GM19240 (cell line): Measurements from ENCODE around the gene MIGA1.

Source experiments
- DNase-seq: peaks from one replicate; pipeline ENCODE4 v3.0.0; 2011; ENCODE audit warnings: low spot score; ENCODE audit not compliant: insufficient read length

The MIGA1 gene

GRCh38 chr1:77841574-77841973, 62.1 kb downstream of the MIGA1 start:
- no peak for DNase-seq

- no peak for DNase-seq
Observed at GRCh38 chr1:77845951-77846350, 66.5 kb downstream of the MIGA1 start.

DNA sequence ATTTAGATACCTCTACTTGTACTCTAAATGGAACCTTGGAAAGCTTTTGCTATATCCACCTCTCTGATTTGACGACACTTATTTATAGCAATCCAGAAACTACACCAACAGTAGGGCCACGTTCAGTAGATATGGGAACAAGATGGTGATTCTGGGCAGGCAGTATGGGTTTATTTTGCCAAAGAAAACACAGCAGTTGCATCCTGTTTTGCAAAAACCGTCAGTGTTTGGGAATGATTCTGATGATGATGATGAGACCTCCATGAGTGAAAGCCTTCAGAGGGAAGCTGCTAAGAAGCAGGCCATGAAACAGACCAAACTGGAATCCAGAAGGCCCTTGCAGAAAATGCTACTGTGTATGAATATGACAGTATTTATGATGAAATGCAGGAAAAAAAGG, 67.5 kb downstream of the MIGA1 start:
- DNase-seq, result no peak

- DNase-seq, result no peak
Observed at GRCh38 chr1:77847621-77848080, 68.2 kb downstream of the MIGA1 start.

DNA sequence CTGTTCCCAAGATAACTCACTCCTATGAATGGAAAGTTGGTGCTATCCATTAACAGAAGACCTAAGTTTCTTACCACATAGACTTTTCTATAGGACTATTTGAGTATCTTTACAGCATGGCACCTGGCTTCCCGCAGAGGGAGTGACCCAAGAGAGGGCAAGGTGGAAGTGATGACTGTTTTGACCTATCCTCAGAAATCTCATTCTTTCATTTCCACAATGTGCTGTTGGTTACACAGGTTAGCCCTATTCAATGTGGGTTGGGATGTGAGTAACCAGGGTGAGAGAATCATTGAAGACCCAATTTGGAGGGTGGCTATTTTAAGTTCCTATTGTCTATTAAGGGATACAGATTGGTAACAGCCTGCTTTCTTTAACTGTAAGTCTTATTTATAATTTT, 70.6 kb downstream of the MIGA1 start:
- DNase-seq, result no peak

DNA sequence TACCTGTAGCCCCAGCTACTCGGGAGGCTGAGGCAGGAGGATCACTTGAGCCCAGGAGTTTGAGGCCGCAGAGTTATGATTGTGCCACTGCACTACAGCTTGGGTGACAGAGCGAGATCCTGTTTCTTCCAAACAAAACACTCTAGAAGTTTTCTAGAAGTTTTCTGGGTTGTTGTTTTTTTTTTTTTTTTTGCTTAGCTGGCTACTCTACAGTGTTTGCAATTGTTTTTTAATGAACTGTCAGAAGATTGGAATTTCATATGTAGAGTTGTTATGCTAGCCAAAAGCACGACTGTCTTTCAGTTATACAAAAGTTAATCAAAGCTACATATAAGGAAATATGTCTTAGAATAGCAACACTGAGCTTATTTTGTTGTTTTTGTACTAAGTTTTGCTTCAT, 78.1 kb downstream of the MIGA1 start:
- no peak for DNase-seq

- DNase-seq, result no peak
Observed at GRCh38 chr1:77858725-77859124, 79.3 kb downstream of the MIGA1 start.

DNA sequence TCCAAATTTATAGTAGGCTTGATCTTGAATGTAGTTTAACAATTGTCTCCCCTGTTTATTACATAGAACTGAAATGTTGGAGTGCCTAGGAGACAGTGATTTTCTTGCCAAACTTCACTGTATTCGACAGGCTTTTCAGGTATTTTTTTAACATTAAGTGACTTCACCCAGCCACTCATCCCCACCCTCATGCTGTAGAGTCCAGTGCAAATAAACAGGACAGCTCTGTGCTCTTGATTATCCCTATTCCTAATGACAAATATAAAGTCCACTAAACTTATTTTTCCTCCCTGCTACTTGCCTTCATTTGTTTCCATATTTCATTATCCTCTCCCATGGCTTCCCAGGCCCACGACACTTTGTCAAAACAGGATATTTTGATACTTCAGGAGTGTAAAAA, 79.8 kb downstream of the MIGA1 start:
- no peak for DNase-seq

DNA sequence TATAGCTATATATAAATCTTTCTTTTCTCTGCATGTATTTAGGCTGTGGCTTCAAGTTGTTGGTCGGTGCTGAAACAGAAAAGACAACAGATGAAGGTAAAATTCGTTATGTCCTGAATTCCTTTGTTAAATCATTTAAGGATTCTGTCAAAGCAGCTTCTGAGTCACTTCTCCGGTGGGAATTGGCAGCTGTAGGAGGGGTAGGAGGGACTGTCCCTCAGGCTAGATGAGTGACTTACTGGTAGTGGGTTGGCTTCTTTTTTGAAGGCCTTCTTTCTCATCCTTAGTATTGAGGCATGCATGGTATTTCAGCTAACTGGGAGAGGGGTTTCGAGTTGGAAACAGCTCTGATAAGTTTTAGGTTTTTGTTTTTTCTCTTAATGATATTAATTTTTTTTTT, 86.8 kb downstream of the MIGA1 start:
- DNase-seq, result no peak

DNA sequence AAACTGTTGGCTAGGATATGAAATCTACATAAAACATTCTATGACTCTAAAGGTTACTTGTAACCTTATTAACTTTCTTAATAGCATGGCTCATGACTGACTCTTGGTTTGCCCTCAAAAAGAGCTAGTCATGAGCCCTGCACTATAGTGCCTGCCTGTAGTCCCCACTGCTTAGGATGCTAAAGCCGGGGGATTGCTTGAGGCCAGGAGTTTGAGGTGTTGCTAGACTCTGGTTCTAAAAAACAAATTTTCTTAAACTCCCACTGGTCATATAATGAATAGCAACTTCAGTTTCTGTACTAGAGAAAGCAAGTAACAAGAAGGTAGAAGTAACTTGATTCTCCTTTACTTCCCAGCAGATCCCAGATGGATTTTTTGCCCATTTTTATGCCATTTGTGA, 93.2 kb downstream of the MIGA1 start:
- DNase-seq, result no peak

GRCh38 chr1:77873461-77873860, 94.0 kb downstream of the MIGA1 start:
- no peak for DNase-seq

DNA sequence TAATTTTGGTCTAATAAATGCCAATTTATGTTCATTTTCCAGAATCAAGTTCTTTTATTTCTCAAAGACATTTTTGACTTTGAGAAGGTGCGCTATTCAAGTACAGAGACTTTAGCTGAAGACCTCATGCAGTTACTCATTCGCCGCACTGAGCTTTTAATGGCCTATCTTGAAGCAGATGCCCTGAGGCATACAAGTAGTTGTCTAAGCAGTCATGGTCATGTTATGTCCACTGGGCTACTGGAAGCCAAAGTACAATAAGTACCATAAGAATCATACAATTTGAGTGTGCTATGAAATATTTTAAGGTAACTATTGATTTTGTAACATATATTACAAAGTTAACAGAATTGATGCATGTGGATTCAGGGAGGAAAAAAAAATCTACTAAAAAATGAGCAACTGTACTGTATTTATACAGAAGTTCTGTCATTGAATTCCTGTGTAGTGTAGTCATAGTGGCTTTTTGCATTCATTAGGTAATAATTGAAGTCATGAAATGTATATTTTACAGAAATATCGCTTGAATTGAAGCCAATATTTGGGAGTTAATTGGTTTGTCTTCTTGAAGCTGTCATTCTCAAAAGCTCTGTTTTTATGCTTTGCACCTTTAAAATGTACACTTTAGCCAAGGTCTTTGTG, 95.5 kb downstream of the MIGA1 start:
- DNase-seq, result no peak

- no peak for DNase-seq
Observed at GRCh38 chr1:77876884-77877283, 97.4 kb downstream of the MIGA1 start.

- DNase-seq, result no peak
Observed at GRCh38 chr1:77881061-77881460, 101.6 kb downstream of the MIGA1 start.

DNA sequence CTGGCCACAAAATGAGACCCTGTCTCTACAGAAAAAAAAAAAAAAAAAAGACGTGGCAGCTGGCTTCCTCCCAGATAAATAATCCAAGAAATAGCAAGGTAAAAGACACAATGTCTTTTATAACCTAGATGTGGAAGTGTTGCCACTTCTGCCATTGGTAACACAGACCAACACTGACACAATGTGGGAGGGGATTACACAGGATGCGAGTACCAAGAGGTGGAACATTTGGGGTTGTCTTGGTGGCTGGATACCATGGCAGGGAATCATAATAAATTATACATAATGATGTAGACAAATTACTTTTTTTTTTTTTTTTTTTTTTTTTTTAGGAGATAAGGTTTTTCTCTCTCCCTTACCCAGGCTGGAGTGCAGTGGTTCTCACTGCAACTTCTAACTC, 103.0 kb downstream of the MIGA1 start:
- no peak for DNase-seq

- no peak for DNase-seq
Observed at GRCh38 chr1:77888081-77888780, 108.8 kb downstream of the MIGA1 start, which contains the start of gene NEXN. Gene NEXN (plus strand): TSS chr1:77888624. CDS start chr1:77916107, 27,483 bp downstream.

DNA sequence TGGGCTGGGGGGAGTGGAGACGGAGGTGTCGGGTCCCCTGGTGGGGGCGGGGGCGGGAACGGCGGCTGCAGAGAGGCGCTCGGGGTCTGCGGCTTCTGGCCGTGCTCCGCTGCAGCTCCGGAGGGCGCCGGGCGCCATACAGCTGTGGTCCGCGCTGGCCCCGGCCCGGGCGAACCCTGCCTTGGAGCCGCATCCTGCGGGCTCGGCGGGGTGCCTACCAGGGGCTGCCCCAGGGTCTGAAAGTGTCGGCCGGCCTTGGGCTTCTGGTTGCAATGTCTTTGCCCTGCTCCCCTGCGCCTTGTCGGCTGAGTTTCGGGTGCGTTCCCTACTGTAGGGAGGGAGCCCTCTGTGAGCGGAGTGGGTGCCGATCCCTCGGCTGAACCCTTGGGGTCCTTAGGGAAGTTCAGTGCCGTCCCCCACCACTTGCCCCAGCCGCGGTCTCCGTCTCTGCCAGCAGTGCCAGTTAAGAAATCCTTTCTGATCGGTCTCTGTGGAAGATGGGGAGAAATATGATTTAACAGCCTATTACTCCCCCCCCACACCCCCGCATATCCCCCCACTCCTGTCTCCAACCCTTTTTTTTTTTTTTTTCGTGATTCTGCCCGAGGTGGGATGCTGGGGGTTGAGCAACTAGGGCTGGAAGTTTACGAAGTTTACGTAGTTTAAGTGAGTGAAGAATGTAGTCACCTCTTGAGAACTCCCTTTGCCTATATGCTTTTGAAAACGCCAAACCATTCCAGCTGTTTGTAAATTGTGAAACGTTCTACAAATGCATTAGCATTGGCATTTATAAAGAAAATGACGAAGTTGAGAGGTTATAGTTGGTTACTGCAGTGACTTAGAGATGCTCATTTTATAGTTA, 109.6 kb downstream of the MIGA1 start:
- DNase-seq, result peak; percentile 11

GRCh38 chr1:77889671-77890070, 110.2 kb downstream of the MIGA1 start:
- DNase-seq, result no peak

GRCh38 chr1:77891200-77891599, 111.8 kb downstream of the MIGA1 start:
- DNase-seq, result no peak

- DNase-seq, result no peak
Observed at GRCh38 chr1:77899647-77900320, 120.3 kb downstream of the MIGA1 start.

DNA sequence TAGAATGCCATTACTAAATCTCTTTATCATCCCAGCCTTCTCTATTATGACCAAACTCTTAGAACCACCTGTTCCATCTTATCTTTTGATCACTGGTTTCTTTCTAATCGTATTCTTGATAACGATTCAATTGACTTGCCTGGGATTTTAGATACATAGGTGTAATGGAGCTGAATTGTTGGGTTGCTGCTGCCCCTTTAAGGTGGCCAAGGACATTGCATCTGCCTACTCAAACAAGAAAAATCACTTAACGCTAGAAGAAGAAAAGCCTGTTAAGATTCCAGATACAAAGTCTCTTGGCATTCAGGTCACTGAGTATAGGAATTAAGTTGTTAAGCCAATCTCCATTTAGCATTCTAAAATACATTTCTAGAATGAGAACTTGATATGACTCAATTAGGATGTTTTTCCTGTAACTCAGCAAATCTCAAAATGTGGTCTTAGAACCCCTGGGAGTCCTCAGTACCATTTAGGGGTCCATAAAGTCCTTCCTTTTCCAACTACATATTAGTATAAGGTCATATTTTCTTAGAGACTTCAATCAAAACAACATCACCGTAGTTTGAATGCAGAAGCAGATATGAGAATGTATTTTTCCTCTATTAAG, 121.3 kb downstream of the MIGA1 start:
- DNase-seq, result no peak
